HG03521 (cell line): ENCODE measurements around the gene MAGOHB.

Experiments
- ATAC-seq: cut with Tn5 transposase; IDR thresholded peaks from one replicate; pipeline ENCODE4 v1.9.1; 2021; ENCODE audit warnings: mild to moderate bottlenecking, moderate library complexity; ENCODE audit not compliant: unreplicated experiment

The MAGOHB gene

GRCh38 chr12:10557766-10558165, 55.6 kb downstream of the MAGOHB start:
- no peak for ATAC-seq

GRCh38 chr12:10557329-10557728, 56.1 kb downstream of the MAGOHB start:
- no peak for ATAC-seq

DNA sequence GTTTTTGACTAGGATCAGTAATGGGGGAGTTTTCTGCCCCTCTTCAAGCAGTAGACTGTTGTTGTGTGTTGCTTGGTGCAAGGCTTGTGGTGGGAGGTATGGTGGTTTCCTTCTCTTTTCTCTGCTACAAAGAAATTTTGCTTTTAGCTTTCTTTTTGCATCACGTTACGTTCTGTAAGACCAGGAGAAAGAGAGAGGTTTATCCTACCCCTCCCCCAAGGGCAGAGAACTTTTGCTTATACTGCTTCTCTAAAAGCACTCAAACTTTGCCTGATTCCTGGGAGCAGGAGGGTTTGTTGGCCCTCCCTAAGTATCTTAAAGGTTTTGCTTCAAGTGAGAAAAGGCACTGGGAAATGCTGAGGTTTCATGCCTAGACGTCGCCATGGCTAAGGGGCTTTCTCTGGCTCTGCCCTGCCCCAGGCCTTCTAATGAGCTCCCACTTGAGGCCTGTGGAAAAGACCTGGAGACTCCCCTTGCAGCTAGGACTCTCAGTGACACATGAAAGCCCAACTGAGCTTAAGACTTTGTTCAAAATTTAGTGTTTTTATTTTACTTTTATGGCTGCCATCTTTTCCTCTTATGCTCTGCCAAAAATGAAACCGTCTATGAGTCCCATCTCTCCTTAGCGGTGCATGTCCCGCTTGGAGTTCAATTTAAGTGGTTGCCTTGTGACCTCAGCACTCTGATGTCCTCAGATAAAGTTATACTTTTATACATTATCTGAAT, 58.5 kb downstream of the MAGOHB start:
- ATAC-seq = no peak

DNA sequence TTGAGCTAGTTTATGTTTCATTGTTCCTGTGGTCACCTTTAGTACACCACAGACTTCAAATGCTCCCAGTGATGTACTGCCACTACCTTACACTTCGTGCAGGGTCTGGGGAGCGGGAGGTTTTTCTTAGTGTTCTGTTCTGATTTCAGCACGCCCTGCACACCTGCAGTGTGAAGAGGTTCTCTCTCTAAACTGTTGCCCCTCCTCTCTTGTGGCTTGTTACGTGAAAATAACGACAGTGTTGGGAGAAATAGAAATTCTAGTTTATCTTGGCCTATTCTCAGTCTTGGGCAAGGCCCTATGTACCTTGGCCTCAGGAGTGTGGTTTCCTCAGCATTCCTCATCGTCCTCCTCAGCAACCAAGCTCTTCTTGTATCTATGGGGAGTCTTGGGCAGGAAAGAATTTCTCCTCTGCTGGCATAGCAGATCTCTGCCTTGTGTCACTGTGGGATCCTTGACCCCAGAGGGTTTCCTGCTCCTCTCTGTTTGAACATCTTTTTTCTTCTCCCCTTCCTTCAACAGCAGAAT, 59.1 kb downstream of the MAGOHB start:
- no peak for ATAC-seq
